PC-9 (cell line): Measurements from ENCODE around the gene LMBR1L. TPM values are rescaled to one million over a fixed set of nuclear protein-coding genes. Genes with fewer than 3 reads are reported as not detected.

Experiments
- BruUV-seq: library from RNA; stranded (reverse); fragments of 400-500 nt; replicated peaks from 2 replicates; lab custom pipeline; 2021; lab: Mats Ljungman, UMichigan
- CTCF ChIA-PET: fragments of 300-600 bp; sonication (Branson Sonifier 250); formaldehyde crosslinking; loops from one replicate; lab custom pipeline; 2022; ENCODE audit warnings: antibody characterized with exemption; lab: Charles Lee
- POLR2A ChIA-PET: fragments of 300-600 bp; sonication (Branson Sonifier 250); formaldehyde crosslinking; loops from one replicate; lab custom pipeline; 2022; ENCODE audit warnings: antibody characterized with exemption; ENCODE audit not compliant: unreplicated experiment; lab: Charles Lee
- DNase-seq, 2 experiments: peaks; one replicate each; pipeline versions ENCODE4 v3.0.0 to v3.0.0-alpha.2; 2015 to 2022; ENCODE audit warnings: mixed read lengths in 1 of 2
- H2AFZ ChIP-seq: fragments of 200-600 bp; sonication (generic); 2 replicates; pipeline ENCODE4 v1.8.1; 2017; ENCODE audit warnings: antibody characterized with exemption
- H3F3A ChIP-seq: fragments of 200-600 bp; sonication (generic); 2 replicates; pipeline ENCODE4 v1.8.1; 2017; ENCODE audit warnings: antibody characterized with exemption, mild to moderate bottlenecking, low read depth; ENCODE audit not compliant: insufficient read depth
- H3K27ac ChIP-seq: fragments of 200-600 bp; sonication (generic); 2 replicates; pipeline ENCODE4 v1.6.1; 2016; ENCODE audit warnings: mixed run types
- H3K27me3 ChIP-seq: fragments of 200-600 bp; sonication (generic); 2 replicates; pipeline ENCODE4 v1.6.1; 2016; ENCODE audit warnings: low read depth, mixed run types; ENCODE audit not compliant: insufficient read depth
- H3K36me3 ChIP-seq: fragments of 200-600 bp; sonication (generic); 2 replicates; pipeline ENCODE4 v1.6.1; 2016; ENCODE audit warnings: low read depth, mixed run types
- H3K4me1 ChIP-seq: fragments of 200-600 bp; sonication (generic); replicated peaks from 2 replicates; pipeline ENCODE4 v1.6.1; 2016; ENCODE audit warnings: mixed run types; ENCODE audit not compliant: insufficient read depth
- H3K4me2 ChIP-seq: fragments of 200-600 bp; sonication (generic); 2 replicates; pipeline ENCODE4 v1.6.1; 2017; ENCODE audit warnings: mixed run types
- H3K4me3 ChIP-seq: fragments of 200-600 bp; sonication (generic); 2 replicates; pipeline ENCODE4 v1.6.1; 2016; ENCODE audit warnings: mixed run types
- H3K79me2 ChIP-seq: fragments of 200-600 bp; sonication (generic); 2 replicates; pipeline ENCODE4 v1.6.1; 2017; ENCODE audit warnings: low read depth, mixed run types
- H3K9me2 ChIP-seq: fragments of 200-600 bp; sonication (generic); 2 replicates; pipeline ENCODE4 v1.8.1; 2017; ENCODE audit warnings: mild to moderate bottlenecking; ENCODE audit not compliant: insufficient read depth
- H3K9me3 ChIP-seq: fragments of 200-600 bp; sonication (generic); 2 replicates; pipeline ENCODE4 v1.8.1; 2016; ENCODE audit warnings: low read depth; ENCODE audit not compliant: insufficient read depth
- H4K20me1 ChIP-seq: fragments of 200-600 bp; sonication (generic); 2 replicates; pipeline ENCODE4 v1.8.1; 2017; ENCODE audit not compliant: insufficient read depth
- CTCF ChIP-seq: fragments of 200-600 bp; sonication (generic); conservative IDR thresholded peaks from 2 replicates; pipeline ENCODE4 v1.6.1; 2017; ENCODE audit warnings: mixed run types, antibody characterized with exemption, mild to moderate bottlenecking, moderate library complexity
- EZH2 ChIP-seq: fragments of 200-600 bp; sonication (generic); IDR thresholded peaks from 2 replicates; pipeline ENCODE4 v1.8.0; 2017; ENCODE audit warnings: antibody characterized with exemption, low read depth
- intact Hi-C: fragments of 100-400 bp; cut with micrococcal nuclease; formaldehyde crosslinking; loops from one replicate; pipeline ENCODE4 v1.10.0; 2022; ENCODE audit not compliant: unreplicated experiment
- total RNA-seq: library from RNA; stranded (reverse); gene quantifications from 2 replicates; pipeline ENCODE4 v1.2.3, GENCODE V29; 2021

The LMBR1L gene
- total RNA-seq, 1 experiment from 2014 or later = 53.9 TPM

GRCh38 chr12:49131051-49131893, 20.6 kb upstream of the LMBR1L start, which contains the start of gene TUBA1B:
Gene TUBA1B, minus strand, starts transcription at chr12:49131395. Its CDS starts 95 bp downstream, at chr12:49131300.
- BruUV-seq = no TSS peak
- Histone ChIP-seq H3K27me3 (no peaks in the 10 kb centered on the region), H3K4me1 (peaks cover 26% of the 10 kb centered on the region), H2AFZ (peak within 1 kb of the TSS; percentile 95), H3K4me2 (peak within 1 kb of the TSS; percentile 79), H3K27ac (peak within 1 kb of the TSS; percentile 94), H4K20me1 (no peaks in the 10 kb centered on the region), H3K79me2 (peaks cover 38% of the 10 kb centered on the region), H3F3A (peaks cover 55% of the 10 kb centered on the region), H3K9me3 (no peaks in the 10 kb centered on the region), H3K36me3 (peaks cover 11% of the 10 kb centered on the region; the same call in 1 of the 2 replicates), H3K4me3 (peak within 1 kb of the TSS; percentile 84), H3K9me2 (no peaks in the 10 kb centered on the region)
- CTCF ChIA-PET = interaction anchor here (0.5 to 2.7 kb wide), 5 partner anchors 13 to 117 kb away, joined by 4 to 23 read pairs (median 6); no protein-coding TSS in a partner anchor
- peak; percentile 63 to 93 for DNase-seq
- intact Hi-C loops = loop anchor here (5.0 kb wide), 1 partner anchor 71 kb away; no protein-coding TSS in a partner anchor
- POLR2A ChIA-PET = interaction anchor here (0.5 to 1.2 kb wide), 12 partner anchors 15 to 431 kb away, joined by 3 to 27 read pairs (median 6); no protein-coding TSS in a partner anchor
- no peak for TF ChIP-seq EZH2

- peak overlapping the region; percentile 95 for H2AFZ ChIP-seq
- intact Hi-C loops = loop anchor here (1.0 to 5.0 kb wide), 2 partner anchors 72 to 105 kb away; no protein-coding TSS in a partner anchor
These were observed 19.8 kb upstream of the LMBR1L start for GRCh38 chr12:49130151-49131050.

More at GRCh38 chr12:49130151-49131050, 19.8 kb upstream of the LMBR1L start:
- H3K4me3 ChIP-seq = peak overlapping the region; percentile 84
- H3K36me3 ChIP-seq = peaks cover 11% of the 10 kb centered on the region; the same call in 1 of the 2 replicates
- no peaks in the 10 kb centered on the region for H3K9me3 ChIP-seq
- H3K27ac ChIP-seq = peak overlapping the region; percentile 94
- peaks cover 38% of the 10 kb centered on the region for H3K79me2 ChIP-seq
- BruUV-seq = TSS peak; percentile 50
- peak; percentile 82 for TF ChIP-seq CTCF
- TF ChIP-seq EZH2 = no peak
- peaks cover 26% of the 10 kb centered on the region for H3K4me1 ChIP-seq
- H4K20me1 ChIP-seq = no peaks in the 10 kb centered on the region
- peaks cover 64% of the 10 kb centered on the region for H3F3A ChIP-seq
- H3K27me3 ChIP-seq = no peaks in the 10 kb centered on the region
- H3K4me2 ChIP-seq = peak overlapping the region; percentile 79
- POLR2A ChIA-PET = interaction anchor here (0.5 to 1.2 kb wide), 8 partner anchors 42 to 167 kb away, joined by 3 to 16 read pairs (median 7); no protein-coding TSS in a partner anchor
- no peaks in the 10 kb centered on the region for H3K9me2 ChIP-seq
- peak; percentile 83 to 89 for DNase-seq
- CTCF ChIA-PET = interaction anchor here (0.6 to 2.7 kb wide), 9 partner anchors 9 to 137 kb away, joined by 3 to 23 read pairs (median 3); partner anchors contain the start of gene RHEBL1
